GM13977 (cell line): ENCODE data around the gene ADAMTS17.

Source experiments
- DNase-seq: peaks from one replicate; pipeline ENCODE4 v3.0.0; 2012; ENCODE audit warnings: low spot score
- CTCF ChIP-seq: IDR thresholded peaks from 2 replicates; pipeline ENCODE4 v1.5.1; 2012; ENCODE audit warnings: mild to moderate bottlenecking, control low read depth; ENCODE audit not compliant: insufficient read depth; ENCODE audit errors: extremely low read depth, missing control alignments
- in situ Hi-C: fragments of 300-500 bp; cut with MboI; formaldehyde crosslinking; loops from one replicate; pipeline ENCODE4 v1.12.0; 2022; ENCODE audit warnings: low sequenced_read_pairs, low pct_unique_long_range_greater_than_20kb, mixed read lengths, inconsistent platforms; ENCODE audit not compliant: unreplicated experiment

Gene ADAMTS17

GRCh38 chr15:100002086-100002620, 339.6 kb downstream of the ADAMTS17 start:
- no peak for TF ChIP-seq CTCF
- no peak for DNase-seq
- in situ Hi-C loops: no loop called here

GRCh38 chr15:100001405-100001804, 340.4 kb downstream of the ADAMTS17 start:
- DNase-seq: no peak
- no peak for TF ChIP-seq CTCF
- in situ Hi-C loops: no loop called here

- in situ Hi-C loops: no loop called here
- no peak for DNase-seq
- TF ChIP-seq CTCF: no peak
These were observed 342.3 kb downstream of the ADAMTS17 start for GRCh38 chr15:99999282-100000070.

- no peak for TF ChIP-seq CTCF
- in situ Hi-C loops: no loop called here
- no peak for DNase-seq
These were observed 343.1 kb downstream of the ADAMTS17 start for GRCh38 chr15:99998661-99999101.

- TF ChIP-seq CTCF: no peak
- DNase-seq: no peak
- in situ Hi-C loops: no loop called here
These were observed 344.6 kb downstream of the ADAMTS17 start for GRCh38 chr15:99997112-99997651.

GRCh38 chr15:99996660-99997059, 345.1 kb downstream of the ADAMTS17 start:
- TF ChIP-seq CTCF: no peak
- in situ Hi-C loops: no loop called here
- DNase-seq: no peak
